Endothelial cell of umbilical vein (primary cell): ENCODE measurements around the gene CBX4. TPM values are rescaled to one million over a fixed set of nuclear protein-coding genes. Genes with fewer than 3 reads are reported as not detected.

Experiments used
- BruUV-seq: library from RNA; stranded (reverse); fragments of 400-500 nt; replicated peaks from 2 replicates; lab custom pipeline; 2021; lab: Mats Ljungman, UMichigan
- CTCF ChIA-PET: fragments of 300-600, 350-600 bp; sonication (Branson Sonifier 250); formaldehyde crosslinking; loops from one replicate; lab custom pipeline; 2021; ENCODE audit warnings: antibody characterized with exemption, inconsistent platforms; lab: Charles Lee
- POLR2A ChIA-PET: fragments of 300-600, 350-600 bp; sonication (Branson Sonifier 250); formaldehyde crosslinking; loops from one replicate; lab custom pipeline; 2021; ENCODE audit warnings: antibody characterized with exemption, inconsistent platforms; lab: Charles Lee
- DNase-seq: peaks from one replicate; pipeline ENCODE4 v3.0.0-alpha.2; 2011; ENCODE audit warnings: low read depth, low spot score
- FAIRE-seq: peaks from 2 replicates; lab custom pipeline; 2011; peaks lifted over from hg19 to GRCh38; lab: Jason Lieb, UNC
- H2AFZ ChIP-seq: 2 replicates; pipeline ENCODE4 v1.6.0; 2012; ENCODE audit warnings: low read depth, low read length, control low read depth, inconsistent platforms
- H3K27ac ChIP-seq: 2 replicates; pipeline ENCODE4 v1.5.1; 2011; ENCODE audit warnings: low read depth, mild to moderate bottlenecking, control low read depth, low read length, moderate library complexity; ENCODE audit not compliant: insufficient read depth
- H3K27me3 ChIP-seq, 2 experiments: 2 replicates each; pipeline versions ENCODE4 v1.6.0 to v1.6.1; 2011; ENCODE audit warnings: low read length in 2 of 2, mixed read lengths in 1 of 2; ENCODE audit not compliant: control insufficient read depth in 2 of 2, insufficient read depth in 2 of 2
- H3K36me3 ChIP-seq, 2 experiments: 2 replicates in 1 of 2; 3 replicates in 1 of 2; pipeline ENCODE4 v1.5.1; 2011; ENCODE audit warnings: low read length in 2 of 2, mild to moderate bottlenecking in 1 of 2, moderate library complexity in 1 of 2; ENCODE audit not compliant: control insufficient read depth in 2 of 2, insufficient read depth in 2 of 2; ENCODE audit errors: extremely low read depth in 1 of 2
- H3K4me1 ChIP-seq: 3 replicates; pipeline ENCODE4 v1.5.1; 2011; ENCODE audit warnings: mild to moderate bottlenecking, low read length; ENCODE audit not compliant: control insufficient read depth, insufficient read depth; ENCODE audit errors: extremely low read depth
- H3K4me2 ChIP-seq: 2 replicates; pipeline ENCODE4 v1.6.1; 2011; ENCODE audit warnings: low read length, control low read depth, mixed read lengths; ENCODE audit not compliant: insufficient read depth
- H3K4me3 ChIP-seq, 3 experiments: fragments of 200-600 bp in 1 of 3; sonication (generic), shearing (Covaris generic) in 1 of 3; replicated peaks in 1 of 3; 2 replicates each; pipeline ENCODE4 v1.5.1; 2011 to 2016; ENCODE audit warnings: control low read depth in 3 of 3, low read length in 3 of 3, mild to moderate bottlenecking in 2 of 3, inconsistent platforms in 1 of 3, low read depth in 1 of 3, moderate library complexity in 1 of 3; ENCODE audit not compliant: insufficient read depth in 1 of 3
- H3K79me2 ChIP-seq: 2 replicates; pipeline ENCODE4 v1.6.0; 2012; ENCODE audit warnings: low read length, inconsistent platforms; ENCODE audit not compliant: control insufficient read depth, insufficient read depth
- H3K9ac ChIP-seq: replicated peaks from 2 replicates; pipeline ENCODE3; 2011; ENCODE audit warnings: low read length, control low read depth; ENCODE audit not compliant: insufficient read depth; ENCODE audit errors: extremely low read depth
- H3K9me1 ChIP-seq: replicated peaks from 3 replicates; pipeline ENCODE4 v1.6.0; 2011; ENCODE audit warnings: mild to moderate bottlenecking, low read length; ENCODE audit not compliant: control insufficient read depth, insufficient read depth; ENCODE audit errors: extremely low read depth
- H3K9me3 ChIP-seq: replicated peaks from 2 replicates; pipeline ENCODE4 v1.5.1; 2012; ENCODE audit warnings: low read length, inconsistent platforms; ENCODE audit not compliant: control insufficient read depth, insufficient read depth
- H4K20me1 ChIP-seq: replicated peaks from 2 replicates; pipeline ENCODE3; 2011; ENCODE audit warnings: mild to moderate bottlenecking, low read length; ENCODE audit not compliant: control insufficient read depth, insufficient read depth; ENCODE audit errors: extremely low read depth
- EZH2 ChIP-seq: IDR thresholded peaks from 2 replicates; pipeline ENCODE4 v1.6.1; 2012; ENCODE audit warnings: borderline replicate concordance, low read depth, mild to moderate bottlenecking, moderate library complexity, low read length, inconsistent platforms; ENCODE audit not compliant: severe bottlenecking
- FOS ChIP-seq: IDR thresholded peaks from 2 replicates; pipeline ENCODE4 v1.6.1; 2011; ENCODE audit warnings: mild to moderate bottlenecking, low read length, moderate library complexity, borderline replicate concordance; ENCODE audit not compliant: insufficient read depth
- GATA2 ChIP-seq: IDR thresholded peaks from 2 replicates; pipeline ENCODE4 v1.7.0; 2011; ENCODE audit warnings: low read depth, mild to moderate bottlenecking, moderate library complexity, mixed read lengths, low read length; ENCODE audit not compliant: insufficient read length, insufficient read depth
- JUN ChIP-seq: IDR thresholded peaks from 2 replicates; pipeline ENCODE4 v1.6.1; 2011; ENCODE audit warnings: borderline replicate concordance, low read depth; ENCODE audit not compliant: insufficient read length, insufficient read depth
- MYC ChIP-seq: IDR thresholded peaks from one replicate; pipeline ENCODE4 v1.6.1; 2011; ENCODE audit warnings: mild to moderate bottlenecking, low read depth, low read length
- POLR2A ChIP-seq: IDR thresholded peaks from 2 replicates; pipeline ENCODE4 v1.6.1; 2012; ENCODE audit warnings: low read depth, mild to moderate bottlenecking, control low read depth, low read length
- POLR2AphosphoS5 ChIP-seq: IDR thresholded peaks from 2 replicates; pipeline ENCODE4 v1.6.1; 2012; ENCODE audit warnings: low read depth, mild to moderate bottlenecking, control low read depth, low read length, moderate library complexity; ENCODE audit not compliant: insufficient read depth
- dilution Hi-C: fragments of 300-500 bp; cut with MboI; formaldehyde crosslinking; loops from one replicate; pipeline ENCODE4 v1.15.0; 2019; ENCODE audit warnings: low sequenced_read_pairs; ENCODE audit not compliant: extremely low pct_ligation_motif_present
- intact Hi-C: fragments of 100-400 bp; cut with micrococcal nuclease; formaldehyde crosslinking; loops from one replicate; pipeline ENCODE4 v1.10.0; 2022
- polyA plus RNA-seq, 4 experiments: library from polyadenylated mRNA; depleted of rRNA in 3 of 4; stranded (reverse) in 3 of 4; unstranded in 1 of 4; fragments of >200 nt; gene quantifications; 2 replicates each; pipeline versions ENCODE4 v1.2.1 to v1.2.3, GENCODE V29; 2011 to 2012; ENCODE audit warnings: missing spikeins in 1 of 4
- total RNA-seq: library from RNA; stranded (reverse); gene quantifications from 2 replicates; pipeline ENCODE4 v1.2.3, GENCODE V29; 2021
- TF ChIP-seq, protein P1 (sequence below), 2 donors: IDR thresholded peaks; 1 replicate in 1 of 2; 2 replicates in 1 of 2; pipeline ENCODE4 v1.5.1; 2011; ENCODE audit warnings: low read length in 2 of 2, mild to moderate bottlenecking in 2 of 2, moderate library complexity in 2 of 2, control low read depth in 1 of 2, inconsistent platforms in 1 of 2, low read depth in 1 of 2; ENCODE audit not compliant: insufficient read depth in 1 of 2; ENCODE audit errors: extremely low read depth in 1 of 2
- TF ChIP-seq, protein P2 (sequence below): IDR thresholded peaks from 2 replicates; pipeline ENCODE4 v1.6.1; 2011; ENCODE audit not compliant: insufficient read depth, insufficient read length

The CBX4 gene
- total and polyA plus RNA-seq, 2 donors (not counting 3 experiments of a cell fraction or from before 2014, with no cell fraction given): 7.0 to 12.3 TPM

DNA sequence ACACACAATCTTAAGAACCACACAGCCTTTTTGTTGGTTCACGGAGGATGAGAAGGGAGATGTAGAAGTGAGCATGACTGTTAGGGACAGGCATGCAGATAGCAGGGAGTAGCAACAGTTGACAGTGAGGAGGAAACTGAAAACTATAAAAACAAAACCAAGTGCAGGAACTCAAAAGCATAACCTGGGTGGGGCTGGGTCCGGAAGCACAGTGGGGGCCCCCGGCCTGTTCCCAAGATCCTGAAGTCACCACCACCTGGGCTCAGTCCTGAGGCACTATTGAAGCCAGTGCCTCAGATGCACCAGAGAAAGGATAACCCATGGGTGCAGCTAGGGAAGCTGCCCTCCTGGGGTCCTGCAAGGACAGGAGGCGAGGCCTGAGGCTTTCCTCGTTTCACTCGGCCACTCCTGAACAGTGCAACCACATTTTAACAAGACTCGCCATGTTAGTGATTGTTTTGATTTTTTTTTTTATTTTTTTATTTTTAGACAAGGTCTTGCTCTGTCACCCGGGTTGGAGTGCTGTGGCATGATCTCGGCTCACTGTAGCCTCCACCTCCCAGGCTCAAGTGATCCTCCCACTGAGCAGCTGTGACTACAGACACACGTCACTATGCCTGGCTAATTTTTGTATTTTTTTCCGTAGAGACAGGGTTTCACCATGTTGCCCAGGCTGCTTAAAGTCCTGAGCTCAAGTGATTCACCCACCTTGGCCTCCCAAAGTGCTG is 27.7 kb upstream of the CBX4 start:
- no peak for FAIRE-seq
- POLR2A ChIA-PET: no interaction called here

More for the DNA sequence above, 27.7 kb upstream of the CBX4 start:
- Histone ChIP-seq H3K27ac (no peak overlapping the region), H2AFZ (no peak overlapping the region), H3K4me2 (no peak overlapping the region), H3K36me3 (no peaks in the 10 kb centered on the region), H3K9ac (no peak overlapping the region), H3K9me3 (no peaks in the 10 kb centered on the region), H4K20me1 (no peaks in the 10 kb centered on the region), H3K79me2 (no peaks in the 10 kb centered on the region), H3K4me3 (no peak overlapping the region), H3K27me3 (peaks cover 0 to 5% of the 10 kb centered on the region in 2 experiments), H3K4me1 (no peaks in the 10 kb centered on the region), H3K9me1 (no peaks in the 10 kb centered on the region)
- intact Hi-C loops: no loop called here
- no TSS peak for BruUV-seq
- TF ChIP-seq EZH2 (no peak), MYC (no peak), JUN (no peak), POLR2AphosphoS5 (no peak), GATA2 (no peak), FOS (no peak), POLR2A (no peak)
- TF ChIP-seq, protein P1, sequence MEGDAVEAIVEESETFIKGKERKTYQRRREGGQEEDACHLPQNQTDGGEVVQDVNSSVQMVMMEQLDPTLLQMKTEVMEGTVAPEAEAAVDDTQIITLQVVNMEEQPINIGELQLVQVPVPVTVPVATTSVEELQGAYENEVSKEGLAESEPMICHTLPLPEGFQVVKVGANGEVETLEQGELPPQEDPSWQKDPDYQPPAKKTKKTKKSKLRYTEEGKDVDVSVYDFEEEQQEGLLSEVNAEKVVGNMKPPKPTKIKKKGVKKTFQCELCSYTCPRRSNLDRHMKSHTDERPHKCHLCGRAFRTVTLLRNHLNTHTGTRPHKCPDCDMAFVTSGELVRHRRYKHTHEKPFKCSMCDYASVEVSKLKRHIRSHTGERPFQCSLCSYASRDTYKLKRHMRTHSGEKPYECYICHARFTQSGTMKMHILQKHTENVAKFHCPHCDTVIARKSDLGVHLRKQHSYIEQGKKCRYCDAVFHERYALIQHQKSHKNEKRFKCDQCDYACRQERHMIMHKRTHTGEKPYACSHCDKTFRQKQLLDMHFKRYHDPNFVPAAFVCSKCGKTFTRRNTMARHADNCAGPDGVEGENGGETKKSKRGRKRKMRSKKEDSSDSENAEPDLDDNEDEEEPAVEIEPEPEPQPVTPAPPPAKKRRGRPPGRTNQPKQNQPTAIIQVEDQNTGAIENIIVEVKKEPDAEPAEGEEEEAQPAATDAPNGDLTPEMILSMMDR (IDR thresholded peaks at IDR 0.05; ENCODE audit: extremely low read depth in 1 of 2, insufficient read depth in 1 of 2, low read depth in 1 of 2, low read length in 2 of 2): no peak
- TF ChIP-seq, protein P2, sequence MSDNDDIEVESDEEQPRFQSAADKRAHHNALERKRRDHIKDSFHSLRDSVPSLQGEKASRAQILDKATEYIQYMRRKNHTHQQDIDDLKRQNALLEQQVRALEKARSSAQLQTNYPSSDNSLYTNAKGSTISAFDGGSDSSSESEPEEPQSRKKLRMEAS: no peak
- CTCF ChIA-PET: no interaction called here
- dilution Hi-C loops: no loop called here
- no peak for DNase-seq
